Measurements from ENCODE around the gene C2CD4C. TPM values are rescaled to one million over a fixed set of nuclear protein-coding genes. Genes with fewer than 3 reads are reported as not detected.

C2CD4C gene
- total RNA-seq, 1 experiment from 2014 or later: 13.6 TPM

DNA sequence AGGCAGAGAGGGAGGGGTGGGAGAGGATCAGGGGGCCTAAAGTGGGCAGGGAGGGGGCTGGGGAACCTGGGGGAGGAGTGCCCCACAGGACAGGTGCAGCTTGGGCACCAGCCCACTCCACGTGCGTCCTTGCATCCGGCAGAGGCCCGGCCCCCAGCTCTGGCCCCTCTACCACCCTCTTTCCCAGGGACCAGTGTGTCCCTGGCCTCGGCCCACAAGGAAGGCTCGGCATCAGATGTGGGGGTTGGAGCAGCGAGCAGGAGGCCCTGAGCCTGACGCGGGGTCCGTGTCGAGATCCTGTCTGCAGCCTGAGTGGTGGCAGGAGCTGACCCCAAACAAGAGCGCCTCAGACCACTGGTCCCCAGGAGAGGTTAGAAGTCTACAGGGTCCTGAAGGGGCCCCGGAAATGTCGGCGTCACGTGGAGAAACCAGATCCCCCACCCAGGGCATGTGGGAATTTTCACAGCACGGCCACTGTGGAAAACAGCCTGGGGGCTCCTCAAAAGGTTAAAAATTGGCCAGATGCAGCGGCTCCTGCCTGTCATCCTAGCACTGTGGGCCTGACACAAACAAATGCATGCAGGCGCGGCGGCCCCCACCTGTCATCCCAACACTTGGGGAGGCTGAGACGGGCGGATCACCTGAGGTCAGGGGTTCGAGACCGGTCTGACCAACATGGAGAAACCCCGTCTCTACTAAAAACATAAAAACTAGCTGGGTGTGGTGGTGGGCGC is 30.4 kb upstream of the C2CD4C start:
- intact Hi-C loops (cut with micrococcal nuclease; ENCODE audit: unreplicated experiment): no loop called here
- DNase-seq (ENCODE audit: low read depth, low spot score): no peak
- in situ Hi-C loops (cut with HindIII; ENCODE audit: low pct_unique_long_range_greater_than_20kb, low sequenced_read_pairs): no loop called here
- no peaks in the 10 kb centered on the region for H3K27me3 ChIP-seq (ENCODE audit: control insufficient read depth, insufficient read depth, low read length)
- H3K4me1 ChIP-seq (ENCODE audit: control insufficient read depth, insufficient read depth, low read length): no peaks in the 10 kb centered on the region
- CTCF ChIA-PET: no interaction called here
- POLR2A ChIA-PET: no interaction called here
- H3K36me3 ChIP-seq (ENCODE audit: control insufficient read depth, insufficient read depth, low read length): no peaks in the 10 kb centered on the region
- no peak overlapping the region for H3K27ac ChIP-seq (ENCODE audit: low read length)
- no peak overlapping the region for H3K4me3 ChIP-seq (ENCODE audit: low read depth in 2 of 2, low read length in 2 of 2)
- TF ChIP-seq TCF7L2 (IDR thresholded peaks at IDR 0.05; ENCODE audit: low read depth, low read length): no peak
- TF ChIP-seq SIN3A (IDR thresholded peaks at IDR 0.05; ENCODE audit: borderline replicate concordance, insufficient read depth, low read depth, low read length): no peak
- TF ChIP-seq, protein P1, sequence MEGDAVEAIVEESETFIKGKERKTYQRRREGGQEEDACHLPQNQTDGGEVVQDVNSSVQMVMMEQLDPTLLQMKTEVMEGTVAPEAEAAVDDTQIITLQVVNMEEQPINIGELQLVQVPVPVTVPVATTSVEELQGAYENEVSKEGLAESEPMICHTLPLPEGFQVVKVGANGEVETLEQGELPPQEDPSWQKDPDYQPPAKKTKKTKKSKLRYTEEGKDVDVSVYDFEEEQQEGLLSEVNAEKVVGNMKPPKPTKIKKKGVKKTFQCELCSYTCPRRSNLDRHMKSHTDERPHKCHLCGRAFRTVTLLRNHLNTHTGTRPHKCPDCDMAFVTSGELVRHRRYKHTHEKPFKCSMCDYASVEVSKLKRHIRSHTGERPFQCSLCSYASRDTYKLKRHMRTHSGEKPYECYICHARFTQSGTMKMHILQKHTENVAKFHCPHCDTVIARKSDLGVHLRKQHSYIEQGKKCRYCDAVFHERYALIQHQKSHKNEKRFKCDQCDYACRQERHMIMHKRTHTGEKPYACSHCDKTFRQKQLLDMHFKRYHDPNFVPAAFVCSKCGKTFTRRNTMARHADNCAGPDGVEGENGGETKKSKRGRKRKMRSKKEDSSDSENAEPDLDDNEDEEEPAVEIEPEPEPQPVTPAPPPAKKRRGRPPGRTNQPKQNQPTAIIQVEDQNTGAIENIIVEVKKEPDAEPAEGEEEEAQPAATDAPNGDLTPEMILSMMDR (IDR thresholded peaks at IDR 0.05): no peak
- no peak for TF ChIP-seq POLR2AphosphoS5 (IDR thresholded peaks at IDR 0.05; ENCODE audit: low read depth, low read length)
- TF ChIP-seq, protein P2, sequence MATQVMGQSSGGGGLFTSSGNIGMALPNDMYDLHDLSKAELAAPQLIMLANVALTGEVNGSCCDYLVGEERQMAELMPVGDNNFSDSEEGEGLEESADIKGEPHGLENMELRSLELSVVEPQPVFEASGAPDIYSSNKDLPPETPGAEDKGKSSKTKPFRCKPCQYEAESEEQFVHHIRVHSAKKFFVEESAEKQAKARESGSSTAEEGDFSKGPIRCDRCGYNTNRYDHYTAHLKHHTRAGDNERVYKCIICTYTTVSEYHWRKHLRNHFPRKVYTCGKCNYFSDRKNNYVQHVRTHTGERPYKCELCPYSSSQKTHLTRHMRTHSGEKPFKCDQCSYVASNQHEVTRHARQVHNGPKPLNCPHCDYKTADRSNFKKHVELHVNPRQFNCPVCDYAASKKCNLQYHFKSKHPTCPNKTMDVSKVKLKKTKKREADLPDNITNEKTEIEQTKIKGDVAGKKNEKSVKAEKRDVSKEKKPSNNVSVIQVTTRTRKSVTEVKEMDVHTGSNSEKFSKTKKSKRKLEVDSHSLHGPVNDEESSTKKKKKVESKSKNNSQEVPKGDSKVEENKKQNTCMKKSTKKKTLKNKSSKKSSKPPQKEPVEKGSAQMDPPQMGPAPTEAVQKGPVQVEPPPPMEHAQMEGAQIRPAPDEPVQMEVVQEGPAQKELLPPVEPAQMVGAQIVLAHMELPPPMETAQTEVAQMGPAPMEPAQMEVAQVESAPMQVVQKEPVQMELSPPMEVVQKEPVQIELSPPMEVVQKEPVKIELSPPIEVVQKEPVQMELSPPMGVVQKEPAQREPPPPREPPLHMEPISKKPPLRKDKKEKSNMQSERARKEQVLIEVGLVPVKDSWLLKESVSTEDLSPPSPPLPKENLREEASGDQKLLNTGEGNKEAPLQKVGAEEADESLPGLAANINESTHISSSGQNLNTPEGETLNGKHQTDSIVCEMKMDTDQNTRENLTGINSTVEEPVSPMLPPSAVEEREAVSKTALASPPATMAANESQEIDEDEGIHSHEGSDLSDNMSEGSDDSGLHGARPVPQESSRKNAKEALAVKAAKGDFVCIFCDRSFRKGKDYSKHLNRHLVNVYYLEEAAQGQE (IDR thresholded peaks at IDR 0.05; ENCODE audit: insufficient read depth in 1 of 2, low read depth in 2 of 2, low read length in 1 of 2): no peak
- BruUV-seq (replicated peaks): no TSS peak
- no peak for ATAC-seq
- no peaks in the 10 kb centered on the region for H3K9me3 ChIP-seq (ENCODE audit: control insufficient read depth, insufficient read depth, low read depth, low read length)

DNA sequence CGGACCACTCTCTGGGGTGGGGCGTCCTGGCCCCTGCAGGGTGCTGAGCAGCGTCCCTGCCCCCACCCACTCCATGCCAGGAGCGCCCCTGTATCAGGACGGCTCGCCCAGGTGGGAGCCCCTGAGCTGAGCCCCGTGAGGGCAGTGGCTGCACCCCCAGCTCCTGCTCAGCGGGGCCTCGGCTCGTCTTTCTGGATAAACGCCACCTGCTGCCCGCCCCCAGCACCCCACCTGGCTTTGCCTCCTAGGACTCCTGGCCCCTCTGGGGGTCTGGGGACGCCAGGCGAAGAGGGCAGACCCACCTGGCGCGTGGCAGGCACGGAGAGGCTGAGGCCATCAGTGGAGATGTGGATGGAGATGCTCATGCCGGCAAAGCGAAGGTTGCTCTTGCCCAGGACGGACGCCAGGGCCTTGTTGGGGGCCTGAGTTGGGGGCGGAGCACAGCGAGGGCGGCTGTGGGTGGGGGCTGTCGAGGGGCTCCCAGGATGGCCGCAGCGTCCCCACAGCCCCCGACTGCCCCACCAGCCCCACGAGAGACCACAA is 29.5 kb upstream of the C2CD4C start:
- POLR2A ChIA-PET: no interaction called here
- no TSS peak for BruUV-seq (replicated peaks)

More for the DNA sequence above, 29.5 kb upstream of the C2CD4C start:
- CTCF ChIA-PET: no interaction called here
- intact Hi-C loops (cut with micrococcal nuclease; ENCODE audit: unreplicated experiment) (no loop called here), in situ Hi-C loops (cut with HindIII; ENCODE audit: low pct_unique_long_range_greater_than_20kb, low sequenced_read_pairs) (no loop called here)
- no peak for ATAC-seq
- Histone ChIP-seq H3K4me3 (ENCODE audit: low read depth in 2 of 2, low read length in 2 of 2) (no peak overlapping the region), H3K36me3 (ENCODE audit: control insufficient read depth, insufficient read depth, low read length) (no peaks in the 10 kb centered on the region), H3K9me3 (ENCODE audit: control insufficient read depth, insufficient read depth, low read depth, low read length) (no peaks in the 10 kb centered on the region), H3K4me1 (ENCODE audit: control insufficient read depth, insufficient read depth, low read length) (no peaks in the 10 kb centered on the region), H3K27me3 (ENCODE audit: control insufficient read depth, insufficient read depth, low read length) (no peaks in the 10 kb centered on the region), H3K27ac (ENCODE audit: low read length) (no peak overlapping the region)
- DNase-seq (ENCODE audit: low read depth, low spot score): no peak
- no peak for TF ChIP-seq TCF7L2 (IDR thresholded peaks at IDR 0.05; ENCODE audit: low read depth, low read length)
- TF ChIP-seq, protein P2 (IDR thresholded peaks at IDR 0.05; ENCODE audit: insufficient read depth in 1 of 2, low read depth in 2 of 2, low read length in 1 of 2): no peak
- TF ChIP-seq, protein P1 (IDR thresholded peaks at IDR 0.05): no peak
- no peak for TF ChIP-seq SIN3A (IDR thresholded peaks at IDR 0.05; ENCODE audit: borderline replicate concordance, insufficient read depth, low read depth, low read length)
- TF ChIP-seq POLR2AphosphoS5 (IDR thresholded peaks at IDR 0.05; ENCODE audit: low read depth, low read length): no peak
